Esophagus squamous epithelium (tissue), 5 donors: ENCODE data around the gene SEPTIN5. TPM values are rescaled to one million over a fixed set of nuclear protein-coding genes. Genes with fewer than 3 reads are reported as not detected.

ENCODE experiments used
- DNase-seq: peaks from one replicate; lab custom pipeline; 2025; lab: John Stamatoyannopoulos, UW
- H3K27ac ChIP-seq, 4 donors: fragments of 200-600 bp; sonication (generic); one replicate each; pipeline ENCODE4 v1.5.1; 2016 to 2019; ENCODE audit warnings: mild to moderate bottlenecking in 1 of 4
- H3K27me3 ChIP-seq, 4 donors: fragments of 200-600 bp; sonication (generic); 1 replicate in 3 of 4; 2 replicates in 1 of 4; pipeline versions ENCODE4 v1.5.1 to v1.6.0; 2017 to 2021; ENCODE audit warnings: antibody characterized with exemption in 1 of 4
- H3K36me3 ChIP-seq, 3 donors: fragments of 200-600 bp; sonication (generic); one replicate each; pipeline ENCODE4 v1.5.1; 2016 to 2019
- H3K4me1 ChIP-seq, 3 donors: fragments of 200-600 bp; sonication (generic); one replicate each; pipeline ENCODE4 v1.5.1; 2017 to 2019
- H3K4me3 ChIP-seq, 4 donors: fragments of 200-600 bp; sonication (generic); 1 replicate in 3 of 4; 2 replicates in 1 of 4; pipeline ENCODE4 v1.5.1; 2016 to 2019; ENCODE audit warnings: mild to moderate bottlenecking in 2 of 4, moderate library complexity in 1 of 4
- H3K9me3 ChIP-seq, 3 donors: fragments of 200-600 bp; sonication (generic); one replicate each; pipeline ENCODE4 v1.5.1; 2016 to 2019
- CTCF ChIP-seq, 6 experiments: fragments of 450-650 bp in 4 of 6; fragments of 200-600 bp in 2 of 6; sonication (generic) in 2 of 6; IDR thresholded peaks; one replicate each; pipeline ENCODE4 v1.5.1; 2016 to 2019; ENCODE audit warnings: antibody characterized with exemption in 6 of 6, mild to moderate bottlenecking in 4 of 6, moderate library complexity in 4 of 6
- POLR2A ChIP-seq, 4 donors: fragments of 450-650 bp; IDR thresholded peaks; one replicate each; pipeline ENCODE4 v1.6.1; 2017; ENCODE audit warnings: antibody characterized with exemption in 4 of 4, mild to moderate bottlenecking in 4 of 4, moderate library complexity in 3 of 4
- WGBS, 2 donors: methylation state at CpG; one replicate each; pipeline ENCODE4 v1.1.5; 2018; 5-methylcytosine and 5-hydroxymethylcytosine counted together
- intact Hi-C: fragments of 100-400 bp; cut with DNase I; formaldehyde crosslinking; loops from one replicate; pipeline ENCODE4 v1.15.0; 2022
- total RNA-seq, 4 donors: library from RNA; depleted of rRNA; stranded (reverse); fragments of >200 nt; gene quantifications; one replicate each; pipeline ENCODE4 v1.1.0, GENCODE V29; 2016
- donor health status: DM: yes; HTN: yes; CAD: no.

Gene SEPTIN5
- total RNA-seq, 4 donors from 2014 or later, result 19.8 to 69.7 (median 36.3) TPM

- peaks cover 25 to 67% (median 38%) of the 10 kb centered on the region in 3 donors for H3K4me1 ChIP-seq
- TF ChIP-seq POLR2A (IDR thresholded peaks at IDR 0.05), result no peak
- TF ChIP-seq CTCF (IDR thresholded peaks at IDR 0.05), result no peak
- peak overlapping the region; percentile 48 to 77 (median 66) for H3K4me3 ChIP-seq
- H3K9me3 ChIP-seq, result no peaks in the 10 kb centered on the region
- peaks cover 0 to 64% (median 0%) of the 10 kb centered on the region in 4 donors for H3K27me3 ChIP-seq
- peak overlapping the region; percentile 39 to 74 (median 58) for H3K27ac ChIP-seq
- intact Hi-C loops, result loop anchor here (5.0 kb wide), 1 partner anchor 38 kb away; no protein-coding TSS in a partner anchor
- peaks cover 0 to 12% (median 0%) of the 10 kb centered on the region in 3 donors for H3K36me3 ChIP-seq
- WGBS, 2 donors, result 75% methylated on average over 2 of the region's 4 CpGs; no CpG with 5 or more reads in 1 of the 2 donors
- DNase-seq, result no peak
Measured at GRCh38 chr22:19715188-19715930, 1.1 kb downstream of the SEPTIN5 start.

GRCh38 chr22:19716041-19716828 is 1.9 kb downstream of the SEPTIN5 start:
- H3K27ac ChIP-seq, result no peak overlapping the region
- H3K27me3 ChIP-seq, result peaks cover 0 to 73% (median 0%) of the 10 kb centered on the region in 4 donors

GRCh38 chr22:19716829-19717105 is 2.5 kb downstream of the SEPTIN5 start:
- Histone ChIP-seq H3K36me3 (peaks cover 0 to 26% (median 0%) of the 10 kb centered on the region in 3 donors), H3K27ac (no peak overlapping the region), H3K4me3 (no peak overlapping the region), H3K9me3 (no peaks in the 10 kb centered on the region), H3K4me1 (peaks cover 25 to 67% (median 38%) of the 10 kb centered on the region in 3 donors), H3K27me3 (peaks cover 0 to 79% (median 0%) of the 10 kb centered on the region in 4 donors)
- TF ChIP-seq CTCF (IDR thresholded peaks at IDR 0.05) (no peak), POLR2A (IDR thresholded peaks at IDR 0.05) (no peak)
- DNase-seq, result no peak
- WGBS, 2 donors, result no CpG with 5 or more reads among the region's 1 CpG
- intact Hi-C loops, result loop anchor here (5.0 kb wide), 1 partner anchor 39 kb away; no protein-coding TSS in a partner anchor

More at GRCh38 chr22:19716041-19716828, 1.9 kb downstream of the SEPTIN5 start:
- intact Hi-C loops, result loop anchor here (5.0 kb wide), 1 partner anchor 39 kb away; no protein-coding TSS in a partner anchor
- no peak overlapping the region for H3K4me3 ChIP-seq
- no CpG with 5 or more reads among the region's 11 CpGs for WGBS, 2 donors
- H3K36me3 ChIP-seq, result peaks cover 0 to 21% (median 0%) of the 10 kb centered on the region in 3 donors
- H3K4me1 ChIP-seq, result peaks cover 25 to 67% (median 38%) of the 10 kb centered on the region in 3 donors
- no peak for DNase-seq
- no peaks in the 10 kb centered on the region for H3K9me3 ChIP-seq
- TF ChIP-seq CTCF (IDR thresholded peaks at IDR 0.05), result no peak

- Histone ChIP-seq H3K9me3 (no peaks in the 10 kb centered on the region), H3K27ac (no peak overlapping the region), H3K36me3 (peaks cover 0 to 30% (median 0%) of the 10 kb centered on the region in 3 donors), H3K4me3 (peak overlapping the region in 1 of 4 donors; percentile 84), H3K27me3 (peaks cover 0 to 83% (median 0%) of the 10 kb centered on the region in 4 donors), H3K4me1 (peaks cover 25 to 67% (median 38%) of the 10 kb centered on the region in 3 donors)
- intact Hi-C loops, result loop anchor here (5.0 kb wide), 1 partner anchor 40 kb away; no protein-coding TSS in a partner anchor
- 80% methylated on average over 2 of the region's 9 CpGs; no CpG with 5 or more reads in 1 of the 2 donors for WGBS, 2 donors
- no peak for DNase-seq
- no peak for TF ChIP-seq CTCF (IDR thresholded peaks at IDR 0.05)
- TF ChIP-seq POLR2A (IDR thresholded peaks at IDR 0.05), result no peak
Measured at GRCh38 chr22:19717181-19717580, 2.9 kb downstream of the SEPTIN5 start.
